GM21737 (cell line): ENCODE measurements around the gene RTP4.
"Not testable (repeated sequence)": the region's sequence is repeated elsewhere in the genome, so short reads cannot be mapped to it uniquely, and the experiment has no call there.

Experiments
- ATAC-seq: cut with Tn5 transposase; IDR thresholded peaks from one replicate; pipeline ENCODE4 v1.9.1; 2021; ENCODE audit warnings: mild to moderate bottlenecking, moderate library complexity; ENCODE audit not compliant: unreplicated experiment

The RTP4 gene

DNA sequence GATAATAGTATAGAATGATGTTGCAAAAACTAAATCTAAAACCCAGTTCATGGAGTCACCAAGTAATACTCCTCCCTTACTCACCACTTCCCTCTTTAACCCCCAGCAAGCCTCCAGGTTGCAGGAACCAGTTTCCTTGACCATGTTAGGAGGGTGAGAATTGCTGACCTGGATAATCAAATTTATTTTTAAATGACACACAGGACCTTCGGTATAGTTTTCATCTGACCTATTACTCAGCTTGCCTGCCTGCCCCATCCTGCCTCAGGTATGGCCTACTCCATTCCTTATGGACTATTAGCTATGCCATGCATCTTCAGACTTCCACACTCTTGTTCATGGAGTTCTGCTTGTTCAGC is 883 bp downstream of the RTP4 start:
- ATAC-seq, result no peak

DNA sequence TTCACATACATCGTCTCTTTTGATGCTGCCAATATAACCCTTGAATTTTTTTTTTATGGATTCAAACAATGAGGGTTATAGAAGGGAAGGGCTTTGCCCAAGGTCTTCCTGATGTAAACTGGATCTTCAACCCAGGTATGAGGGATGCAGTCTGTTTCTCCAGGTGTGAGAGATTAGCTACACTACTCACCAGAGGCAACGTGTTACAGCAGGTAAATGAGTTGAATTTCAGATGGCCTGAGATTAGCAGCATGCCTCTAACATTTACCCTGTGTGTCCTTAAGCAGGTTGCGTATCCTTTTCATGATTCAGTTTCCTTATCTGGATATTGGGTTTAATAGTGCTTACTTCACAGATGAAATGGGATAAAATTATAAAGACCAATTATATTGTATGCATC is 1.9 kb downstream of the RTP4 start:
- no peak for ATAC-seq

DNA sequence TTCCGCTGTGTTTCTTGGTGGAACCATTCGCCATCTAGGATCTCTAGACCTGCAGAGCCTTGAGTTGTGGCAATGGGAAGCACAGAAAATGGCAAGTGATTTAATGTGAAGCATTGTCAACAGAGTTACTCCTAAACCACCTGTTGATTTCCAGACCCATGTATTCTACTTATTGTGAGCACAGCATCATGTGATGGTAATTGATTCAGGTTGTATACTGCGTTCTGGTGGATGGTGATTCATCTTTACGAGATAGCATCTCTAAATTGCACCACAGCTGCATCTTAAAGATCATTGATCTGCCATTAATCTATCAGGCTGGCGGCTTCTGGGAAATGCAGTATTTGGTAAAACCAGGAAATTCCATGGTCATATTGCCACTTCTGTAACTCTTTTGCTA is 7.4 kb downstream of the RTP4 start:
- ATAC-seq, result no peak

DNA sequence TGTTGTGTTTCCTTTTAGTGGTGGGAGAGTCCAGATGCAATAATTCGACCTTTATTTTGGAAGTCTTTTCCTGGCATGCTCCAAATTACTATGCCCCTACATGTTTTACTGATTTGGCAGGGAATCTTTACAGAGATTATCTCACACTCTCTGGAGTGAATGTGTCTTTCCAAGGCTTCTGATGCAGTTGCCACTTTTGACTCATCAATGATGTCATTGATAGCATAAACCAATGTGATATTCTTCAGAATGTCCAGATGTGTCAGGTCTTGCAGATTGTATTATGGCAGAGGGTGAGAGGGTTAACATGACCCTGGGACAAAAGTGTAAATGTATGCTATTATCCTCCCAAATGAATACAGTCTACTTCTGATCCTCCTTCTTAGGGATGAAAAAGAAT is 9.7 kb downstream of the RTP4 start:
- ATAC-seq, result no peak

DNA sequence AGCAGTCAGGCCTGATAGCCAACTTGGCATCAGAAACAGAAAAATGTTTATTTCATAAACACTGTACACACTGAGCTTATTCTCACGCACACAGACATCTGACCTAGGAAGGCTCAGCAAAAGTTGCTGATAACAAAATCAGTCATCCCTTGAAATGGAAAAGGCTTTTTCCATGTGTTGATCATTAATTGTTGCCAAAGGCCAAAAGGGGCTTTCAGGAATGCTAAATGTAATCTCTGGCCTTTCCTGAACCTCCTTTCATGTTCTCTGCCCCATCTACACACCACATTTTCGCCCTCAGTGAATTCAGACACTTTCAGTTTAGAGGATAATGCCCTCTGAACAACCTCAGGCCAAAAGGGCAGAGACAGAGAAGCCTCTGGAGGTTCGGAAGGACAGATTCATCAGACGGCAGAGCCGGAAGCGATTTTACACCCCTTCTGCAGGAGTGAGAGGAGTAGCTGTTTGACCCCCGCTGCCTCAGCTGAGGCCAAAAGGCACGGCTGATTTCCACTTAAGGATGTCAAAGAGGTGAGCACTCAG is 14.5 kb downstream of the RTP4 start:
- ATAC-seq, result no peak

DNA sequence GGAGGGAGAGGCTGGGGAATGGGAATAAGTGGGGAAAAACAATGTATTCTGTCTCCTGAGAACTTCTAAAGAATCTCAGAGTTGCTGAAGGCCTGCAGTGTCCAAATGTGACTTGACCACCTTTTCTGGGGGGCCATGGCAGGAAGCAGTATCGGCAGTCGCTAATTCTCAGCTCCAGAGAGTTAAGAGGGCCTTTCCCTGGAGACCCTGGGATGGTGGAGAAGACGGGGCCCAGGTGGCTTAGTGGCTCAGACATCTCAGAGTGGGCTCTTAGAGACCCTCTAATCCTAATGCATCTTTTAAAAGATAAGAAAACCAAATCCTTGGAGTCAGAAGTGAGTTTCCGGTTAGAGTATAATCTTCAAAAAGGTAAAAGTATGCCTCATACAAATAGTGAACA is 15.1 kb downstream of the RTP4 start:
- no peak for ATAC-seq

DNA sequence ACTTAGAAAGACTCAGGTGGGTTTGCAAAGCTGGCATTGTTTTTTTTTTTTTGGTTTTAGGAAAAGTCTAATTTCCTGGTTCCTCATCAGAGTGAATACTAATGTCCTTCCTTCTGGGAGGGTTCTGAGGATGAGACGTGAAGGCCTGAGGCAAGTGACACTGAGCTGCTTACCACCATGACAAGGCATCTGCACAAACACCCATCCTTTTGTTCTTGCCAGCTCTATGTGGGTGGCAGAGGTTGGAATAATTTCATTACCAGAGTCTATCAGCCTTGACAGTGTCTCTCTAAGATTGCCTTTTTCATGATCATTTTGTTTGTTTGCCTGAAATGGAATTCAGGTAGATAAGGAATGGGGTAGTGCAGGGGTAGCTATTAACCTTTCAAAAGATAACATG is 17.1 kb downstream of the RTP4 start:
- ATAC-seq, result no peak

DNA sequence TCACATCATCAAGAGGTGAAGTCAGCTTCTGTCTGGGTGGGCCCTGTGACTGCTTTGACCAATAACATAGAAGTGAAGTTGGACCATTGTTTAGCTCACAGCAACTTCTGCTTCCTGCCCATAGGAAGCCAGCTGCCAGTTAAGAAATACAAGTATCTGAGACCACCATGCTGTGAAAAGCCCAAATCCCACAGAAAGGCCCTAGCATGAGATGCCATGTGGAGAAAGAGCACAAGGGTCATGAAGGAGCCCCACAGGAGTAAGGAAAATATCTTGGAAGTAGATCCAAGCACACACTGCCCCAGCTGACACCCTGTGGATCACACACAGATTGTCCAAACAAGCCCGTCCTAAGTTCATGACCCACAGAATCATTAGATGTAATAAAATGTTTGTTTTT is 28.5 kb downstream of the RTP4 start:
- no peak for ATAC-seq

DNA sequence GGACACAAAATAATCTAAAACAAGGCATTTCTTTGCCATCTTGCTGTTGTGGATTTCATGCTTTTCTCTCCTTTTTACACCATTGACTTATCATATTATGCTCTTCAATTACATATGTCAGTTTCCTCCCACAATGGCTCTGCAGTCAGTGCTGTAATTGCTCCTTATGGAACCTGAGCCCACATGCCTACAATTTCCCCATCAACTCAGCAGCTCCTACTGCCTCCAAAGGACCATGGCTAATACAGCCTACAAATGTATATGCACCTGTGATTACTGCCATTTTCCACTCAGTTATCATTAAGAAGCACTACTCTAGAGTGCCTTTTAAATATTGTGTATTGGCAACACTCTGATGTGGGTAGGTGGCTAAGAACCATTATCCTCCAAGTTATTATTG is 30.8 kb downstream of the RTP4 start:
- no peak for ATAC-seq

DNA sequence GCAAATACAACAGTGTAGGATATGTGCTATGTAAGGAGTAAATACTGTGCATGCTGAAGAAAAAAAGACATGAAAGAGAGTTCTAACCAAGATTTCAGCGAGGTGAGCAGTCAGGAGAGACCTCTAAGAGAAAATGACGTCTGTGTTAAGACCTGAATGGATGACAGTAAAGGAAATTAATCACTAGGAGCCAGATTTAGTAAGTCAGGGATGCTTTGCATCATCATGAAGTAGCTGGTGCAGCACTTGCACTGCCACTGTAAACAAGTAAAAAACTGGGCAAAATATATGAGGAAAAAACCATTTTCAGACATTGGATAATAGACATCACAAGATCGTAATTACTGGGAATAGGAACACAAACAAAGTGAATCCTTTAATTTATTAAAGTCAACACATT is 32.6 kb downstream of the RTP4 start:
- ATAC-seq, result no peak

DNA sequence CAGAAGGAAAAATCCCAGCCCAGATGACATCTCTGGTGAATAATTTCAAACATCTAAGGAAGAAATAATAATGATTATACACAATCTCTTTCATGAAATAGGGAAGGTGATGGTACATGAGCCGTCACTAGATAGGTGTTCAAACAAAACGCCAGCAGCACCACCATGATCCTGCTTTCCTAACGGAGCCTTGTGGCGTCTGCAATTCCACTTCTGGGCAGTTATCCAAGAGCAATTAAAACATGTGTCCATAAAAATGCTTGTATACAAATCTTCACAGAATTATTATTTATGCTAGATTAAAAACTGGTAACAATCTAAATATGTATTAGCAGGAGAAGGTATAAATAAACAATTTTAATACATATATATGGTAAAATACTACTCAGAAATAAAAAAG is 33.7 kb downstream of the RTP4 start:
- no peak for ATAC-seq

DNA sequence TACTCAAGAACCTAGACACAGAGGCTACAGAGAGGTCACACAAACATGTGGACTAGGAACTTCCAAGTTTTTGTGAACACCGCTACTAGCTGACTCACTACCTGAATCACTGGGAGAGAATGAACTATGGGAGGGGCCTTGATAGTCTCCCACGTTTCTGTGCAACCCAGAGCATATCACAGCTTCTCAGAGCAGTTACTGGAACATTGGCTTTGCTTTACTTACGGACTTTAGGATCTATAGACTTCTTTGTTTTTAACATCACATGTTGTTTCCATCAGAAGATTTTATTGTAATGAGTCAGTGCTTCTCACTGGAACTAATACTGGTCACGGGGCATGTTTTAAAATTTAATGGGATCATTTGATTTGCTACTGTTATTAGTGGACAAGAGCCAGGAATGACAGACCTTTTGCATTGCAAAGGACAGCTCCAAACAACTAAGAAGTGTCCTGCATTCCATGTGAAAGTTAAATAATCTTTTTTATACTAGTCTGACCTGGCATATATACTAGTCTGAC is 35.6 kb downstream of the RTP4 start:
- no peak for ATAC-seq

DNA sequence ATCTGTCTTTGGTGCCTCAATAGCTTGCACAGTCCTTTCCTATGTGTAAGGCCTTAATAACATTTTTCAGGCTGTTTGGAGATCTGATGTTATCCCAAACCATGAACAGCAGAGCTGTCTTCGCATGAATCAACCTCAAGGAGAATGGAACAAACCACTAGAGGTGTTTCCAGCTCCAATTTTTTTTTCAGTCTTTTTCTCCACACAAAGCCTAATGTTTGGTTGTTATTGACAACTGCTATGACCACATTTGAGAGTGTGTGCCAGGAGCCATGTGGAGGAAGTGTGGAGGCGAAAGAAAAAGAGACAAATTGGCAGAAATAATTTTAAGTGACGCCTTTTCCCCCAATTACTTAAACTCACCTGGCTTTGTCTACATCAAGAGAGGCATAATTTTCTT is 38.7 kb downstream of the RTP4 start:
- ATAC-seq, result no peak

DNA sequence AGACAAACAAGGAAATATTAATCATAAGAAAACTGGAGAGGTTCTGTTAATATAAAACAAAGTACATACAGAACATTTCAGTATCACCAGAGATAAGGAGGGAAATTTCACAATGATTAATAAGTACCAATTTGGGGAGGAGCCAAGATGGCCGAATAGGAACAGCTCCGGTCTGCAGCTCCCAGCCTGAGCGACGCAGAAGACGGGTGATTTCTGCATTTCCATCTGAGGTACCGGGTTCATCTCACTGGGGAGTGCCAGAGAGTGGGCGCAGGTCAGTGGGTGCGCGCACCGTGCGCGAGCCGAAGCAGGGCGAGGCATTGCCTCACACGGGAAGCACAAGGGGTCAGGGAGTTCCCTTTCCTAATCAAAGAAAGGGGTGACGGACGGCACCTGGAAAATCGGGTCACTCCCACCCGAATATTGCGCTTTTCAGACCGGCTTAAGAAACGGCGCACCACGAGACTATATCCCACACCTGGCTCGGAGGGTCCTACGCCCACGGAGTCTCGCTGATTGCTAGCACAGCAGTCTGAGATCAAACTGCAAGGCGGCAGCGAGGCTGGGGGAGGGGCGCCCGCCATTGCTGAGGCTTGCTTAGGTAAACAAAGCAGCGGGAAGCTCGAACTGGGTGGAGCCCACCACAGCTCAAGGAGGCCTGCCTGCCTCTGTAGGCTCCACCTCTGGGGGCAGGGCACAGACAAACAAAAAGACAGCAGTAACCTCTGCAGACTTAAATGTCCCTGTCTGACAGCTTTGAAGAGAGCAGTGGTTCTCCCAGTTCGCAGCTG is 44.0 kb downstream of the RTP4 start:
- not testable (repeated sequence) for ATAC-seq
